ENCODE results near the gene RABGAP1L. TPM values are rescaled to one million over a fixed set of nuclear protein-coding genes. Genes with fewer than 3 reads are reported as not detected.
"Not testable (repeated sequence)": the region's sequence is repeated elsewhere in the genome, so short reads cannot be mapped to it uniquely, and the experiment has no call there.

Gene RABGAP1L
- total RNA-seq, 2 donors from 2014 or later, result 148 to 174 TPM

DNA sequence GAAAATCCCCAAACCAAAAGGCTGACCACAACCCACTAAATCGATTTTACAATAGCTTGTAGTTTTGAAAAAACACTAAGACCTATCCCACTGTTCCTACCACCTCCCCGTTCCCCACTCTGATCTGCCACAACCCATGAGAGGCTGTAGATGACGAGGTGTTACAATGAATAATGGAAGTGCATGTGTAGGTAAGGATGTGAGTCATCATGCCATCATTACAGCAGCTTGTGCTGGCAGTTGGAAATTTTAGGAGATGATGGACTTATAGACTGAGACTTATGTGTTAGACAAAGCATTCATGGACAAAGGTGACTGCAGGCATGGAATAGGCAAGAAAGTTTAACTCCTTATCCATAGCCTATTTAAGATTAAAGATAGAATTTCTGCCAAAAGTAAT lies 655.7 kb downstream of the RABGAP1L start:
- Histone ChIP-seq H3K4me3 (no peak overlapping the region), H3K9me3 (no peaks in the 10 kb centered on the region), H3K27ac (no peak overlapping the region), H3K36me3 (no peaks in the 10 kb centered on the region), H3K27me3 (no peaks in the 10 kb centered on the region), H3K4me1 (no peaks in the 10 kb centered on the region)
- TF ChIP-seq, protein P1, sequence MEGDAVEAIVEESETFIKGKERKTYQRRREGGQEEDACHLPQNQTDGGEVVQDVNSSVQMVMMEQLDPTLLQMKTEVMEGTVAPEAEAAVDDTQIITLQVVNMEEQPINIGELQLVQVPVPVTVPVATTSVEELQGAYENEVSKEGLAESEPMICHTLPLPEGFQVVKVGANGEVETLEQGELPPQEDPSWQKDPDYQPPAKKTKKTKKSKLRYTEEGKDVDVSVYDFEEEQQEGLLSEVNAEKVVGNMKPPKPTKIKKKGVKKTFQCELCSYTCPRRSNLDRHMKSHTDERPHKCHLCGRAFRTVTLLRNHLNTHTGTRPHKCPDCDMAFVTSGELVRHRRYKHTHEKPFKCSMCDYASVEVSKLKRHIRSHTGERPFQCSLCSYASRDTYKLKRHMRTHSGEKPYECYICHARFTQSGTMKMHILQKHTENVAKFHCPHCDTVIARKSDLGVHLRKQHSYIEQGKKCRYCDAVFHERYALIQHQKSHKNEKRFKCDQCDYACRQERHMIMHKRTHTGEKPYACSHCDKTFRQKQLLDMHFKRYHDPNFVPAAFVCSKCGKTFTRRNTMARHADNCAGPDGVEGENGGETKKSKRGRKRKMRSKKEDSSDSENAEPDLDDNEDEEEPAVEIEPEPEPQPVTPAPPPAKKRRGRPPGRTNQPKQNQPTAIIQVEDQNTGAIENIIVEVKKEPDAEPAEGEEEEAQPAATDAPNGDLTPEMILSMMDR (IDR thresholded peaks at IDR 0.05), result no peak
- no peak for DNase-seq (ENCODE audit: low spot score)

GRCh38 chr1:174815474-174815908 lies 656.2 kb downstream of the RABGAP1L start:
- no peaks in the 10 kb centered on the region for H3K9me3 ChIP-seq
- TF ChIP-seq, protein P1 (IDR thresholded peaks at IDR 0.05), result no peak
- H3K4me1 ChIP-seq, result no peaks in the 10 kb centered on the region
- H3K4me3 ChIP-seq, result no peak overlapping the region
- no peaks in the 10 kb centered on the region for H3K27me3 ChIP-seq
- no peak overlapping the region for H3K27ac ChIP-seq
- DNase-seq (ENCODE audit: low spot score), result no peak
- no peaks in the 10 kb centered on the region for H3K36me3 ChIP-seq

DNA sequence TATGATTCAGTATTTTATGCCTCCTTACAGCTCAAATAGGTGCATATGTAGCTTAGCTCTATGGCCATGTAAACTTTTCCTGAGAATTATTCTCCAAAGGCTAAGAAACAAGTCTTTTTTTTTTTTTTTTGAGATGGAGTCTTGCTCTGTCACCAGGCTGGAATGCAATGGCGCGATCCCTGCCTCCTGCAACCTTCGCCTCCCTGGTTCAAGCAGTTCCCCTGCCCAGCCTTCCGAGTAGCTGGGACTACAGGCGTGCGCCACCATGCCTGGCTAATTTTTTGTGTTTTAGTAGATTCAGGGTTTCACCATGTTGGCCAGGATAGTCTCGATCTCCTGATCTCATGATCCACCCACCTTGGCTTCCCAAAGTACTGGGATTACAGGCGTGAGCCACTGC lies 657.3 kb downstream of the RABGAP1L start:
- not testable (repeated sequence) for H3K27me3 ChIP-seq; H3K27ac ChIP-seq; H3K4me1 ChIP-seq; DNase-seq (ENCODE audit: low spot score); H3K36me3 ChIP-seq; H3K4me3 ChIP-seq; H3K9me3 ChIP-seq

- TF ChIP-seq, protein P1 (IDR thresholded peaks at IDR 0.05), result no peak
- Histone ChIP-seq H3K36me3 (no peaks in the 10 kb centered on the region), H3K27ac (no peak overlapping the region), H3K9me3 (no peaks in the 10 kb centered on the region), H3K4me3 (no peak overlapping the region), H3K27me3 (no peaks in the 10 kb centered on the region), H3K4me1 (no peaks in the 10 kb centered on the region)
- no peak for DNase-seq (ENCODE audit: low spot score)
Observed at GRCh38 chr1:174818014-174818616, 658.8 kb downstream of the RABGAP1L start.

DNA sequence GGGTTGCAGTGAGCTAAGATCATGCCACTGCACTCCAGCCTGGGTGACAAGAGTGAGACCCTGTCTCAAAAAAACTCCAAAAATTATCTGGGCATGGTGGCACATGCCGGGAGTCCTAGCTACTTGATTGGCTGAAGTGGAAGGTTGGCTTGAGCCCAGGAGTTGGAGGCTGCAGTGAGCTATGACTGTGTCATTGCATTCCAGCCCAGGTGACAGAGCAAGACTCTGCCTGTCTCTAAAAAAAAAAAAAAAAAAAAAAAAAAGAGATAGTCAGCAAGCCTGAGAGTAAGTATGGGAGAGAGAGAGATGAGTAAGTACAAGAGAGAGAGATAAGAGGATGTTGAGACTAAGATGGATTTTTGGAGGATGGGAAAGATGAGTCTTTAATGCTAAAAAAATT lies 659.6 kb downstream of the RABGAP1L start:
- no peaks in the 10 kb centered on the region for H3K36me3 ChIP-seq
- H3K27me3 ChIP-seq, result no peaks in the 10 kb centered on the region
- no peaks in the 10 kb centered on the region for H3K9me3 ChIP-seq
- peak overlapping the region in 1 of 2 donors; percentile 37 for H3K27ac ChIP-seq
- no peak for DNase-seq (ENCODE audit: low spot score)
- TF ChIP-seq, protein P1 (IDR thresholded peaks at IDR 0.05), result no peak
- no peaks in the 10 kb centered on the region for H3K4me1 ChIP-seq
- H3K4me3 ChIP-seq, result no peak overlapping the region

GRCh38 chr1:174819596-174819995 lies 660.3 kb downstream of the RABGAP1L start:
- H3K4me3 ChIP-seq, result no peak overlapping the region
- H3K27ac ChIP-seq, result no peak overlapping the region
- TF ChIP-seq, protein P1 (IDR thresholded peaks at IDR 0.05), result no peak
- no peaks in the 10 kb centered on the region for H3K4me1 ChIP-seq
- H3K27me3 ChIP-seq, result no peaks in the 10 kb centered on the region
- no peak for DNase-seq (ENCODE audit: low spot score)
- no peaks in the 10 kb centered on the region for H3K9me3 ChIP-seq
- H3K36me3 ChIP-seq, result no peaks in the 10 kb centered on the region
